Measurements from ENCODE around the gene RORC. TPM values are rescaled to one million over a fixed set of nuclear protein-coding genes. Genes with fewer than 3 reads are reported as not detected.
A peak's percentile ranks its signal among the peaks of the same experiment; 100 is the strongest.

RORC gene
- total RNA-seq, 1 experiment from 2014 or later = 1.3 TPM

GRCh38 chr1:151837197-151837596 lies 5.6 kb upstream of the RORC start:
- Histone ChIP-seq H4K20me1 (ENCODE audit: insufficient read depth) (no peaks in the 10 kb centered on the region), H3K79me2 (ENCODE audit: insufficient read depth, low read length) (no peaks in the 10 kb centered on the region), H3K9me3 (ENCODE audit: control insufficient read depth in 1 of 2, insufficient read depth in 1 of 2, low read depth in 1 of 2, low read length in 2 of 2) (peaks cover 0 to 3% of the 10 kb centered on the region in 2 experiments; a peak in 1 of 4 replicates), H3K4me1 (ENCODE audit: control insufficient read depth in 1 of 2, insufficient read depth in 2 of 2, low read length in 2 of 2) (peaks cover 0 to 52% of the 10 kb centered on the region in 2 experiments; a peak in 3 of 4 replicates), H3K36me3 (ENCODE audit: control insufficient read depth in 1 of 2, insufficient read depth in 2 of 2, low read length in 2 of 2) (no peaks in the 10 kb centered on the region), H3K9me2 (ENCODE audit: insufficient read depth) (no peaks in the 10 kb centered on the region), H2AFZ (ENCODE audit: low read depth, low read length, poor library complexity, severe bottlenecking) (no peak overlapping the region), H3K4me3 (replicated peaks in 1 of 2; ENCODE audit: low read depth in 1 of 2, low read length in 2 of 2) (no peak overlapping the region), H3K9ac (ENCODE audit: low read length) (no peak overlapping the region), H3K27ac (ENCODE audit: low read depth, low read length) (no peak overlapping the region), H3K27me3 (ENCODE audit: insufficient read depth, low read length) (no peaks in the 10 kb centered on the region), H3K4me2 (ENCODE audit: low read length) (peak overlapping the region; percentile 56)
- BruUV-seq (replicated peaks) = no TSS peak
- intact Hi-C loops (cut with micrococcal nuclease) = loop anchor here (5.0 kb wide), 3 partner anchors 395 to 640 kb away; partner anchors contain the start of gene PIP5K1A
- ATAC-seq = no peak
- DNase-seq (ENCODE audit: low read depth, low spot score) = no peak
- TF ChIP-seq CTCF (IDR thresholded peaks at IDR 0.05 in 2 of 3, conservative IDR thresholded peaks at IDR 0.05 in 1 of 3; ENCODE audit: borderline replicate concordance in 1 of 3, insufficient read depth in 1 of 3, low read depth in 2 of 3, low read length in 2 of 3) (no peak), EZH2 (IDR thresholded peaks at IDR 0.05) (no peak), TCF7L2 (IDR thresholded peaks at IDR 0.05; ENCODE audit: borderline replicate concordance, extremely low read depth, insufficient read depth, insufficient read length) (no peak), MAX (IDR thresholded peaks at IDR 0.05) (no peak), CEBPB (IDR thresholded peaks at IDR 0.05; ENCODE audit: low read depth) (no peak), ZNF274 (IDR thresholded peaks at IDR 0.05; ENCODE audit: low read depth, low read length) (no peak), YY1 (IDR thresholded peaks at IDR 0.05; ENCODE audit: extremely low read depth, insufficient replicate concordance, low read depth, low read length) (no peak), SRF (IDR thresholded peaks at IDR 0.05; ENCODE audit: low read depth) (no peak), ATF3 (IDR thresholded peaks at IDR 0.05) (no peak), ELF1 (IDR thresholded peaks at IDR 0.05; ENCODE audit: borderline replicate concordance, low read depth) (no peak), POLR2A (IDR thresholded peaks at IDR 0.05; ENCODE audit: borderline replicate concordance, extremely low read depth, insufficient read depth, insufficient read length) (no peak), EGR1 (IDR thresholded peaks at IDR 0.05; ENCODE audit: low read depth) (no peak), FOSL1 (IDR thresholded peaks at IDR 0.05; ENCODE audit: low read depth) (no peak), ZFX (IDR thresholded peaks at IDR 0.05) (no peak), RAD21 (IDR thresholded peaks at IDR 0.05; ENCODE audit: low read depth) (no peak), REST (IDR thresholded peaks at IDR 0.05; ENCODE audit: low read depth) (no peak), CBX3 (IDR thresholded peaks at IDR 0.05; ENCODE audit: low read depth) (no peak), POLR2AphosphoS5 (IDR thresholded peaks at IDR 0.05; ENCODE audit: low read depth, low read length) (no peak), SIN3A (IDR thresholded peaks at IDR 0.05; ENCODE audit: low read depth) (no peak)
- RAD21 ChIA-PET (ENCODE audit: low non-redundant PET in 1 of 2, low total read pairs in 2 of 2, uncharacterized antibody in 2 of 2, unreplicated experiment in 2 of 2) = interaction anchor here (0.9 to 1.2 kb wide), 4 partner anchors 103 to 738 kb away, joined by 4 to 5 read pairs (median 4); partner anchors contain the start of gene CGN (in 1 of the 2)
- POLR2A ChIA-PET = no interaction called here
- CTCF ChIA-PET = interaction anchor here (0.6 to 2.0 kb wide), 18 partner anchors 9 to 737 kb away, joined by 3 to 12 read pairs (median 5); partner anchors contain the start of gene TUFT1
